HUES64 (cell line): ENCODE data around the gene ZNF217.
"Not testable (repeated sequence)": the region's sequence is repeated elsewhere in the genome, so short reads cannot be mapped to it uniquely, and the experiment has no call there.

Experiments
- H3K27ac ChIP-seq: 2 replicates; pipeline ENCODE4 v1.7.0; 2013; ENCODE audit warnings: low read depth, low read length, inconsistent platforms
- H3K27me3 ChIP-seq: 2 replicates; pipeline ENCODE4 v1.6.1; 2013; ENCODE audit warnings: mild to moderate bottlenecking, low read length; ENCODE audit not compliant: insufficient read depth
- H3K36me3 ChIP-seq: 2 replicates; pipeline ENCODE4 v1.6.1; 2013; ENCODE audit warnings: mild to moderate bottlenecking, low read length; ENCODE audit not compliant: insufficient read depth
- H3K4me1 ChIP-seq: 2 replicates; pipeline ENCODE4 v1.6.1; 2013; ENCODE audit warnings: mild to moderate bottlenecking, low read length, moderate library complexity; ENCODE audit not compliant: insufficient read depth
- H3K4me3 ChIP-seq: 2 replicates; pipeline ENCODE4 v1.5.1; 2013; ENCODE audit warnings: mild to moderate bottlenecking, low read length, moderate library complexity
- H3K9ac ChIP-seq: 2 replicates; pipeline ENCODE4 v1.6.1; 2013; ENCODE audit warnings: mild to moderate bottlenecking, low read depth, low read length
- H3K9me3 ChIP-seq: 2 replicates; pipeline ENCODE4 v1.6.1; 2013; ENCODE audit warnings: low read depth, low read length; ENCODE audit not compliant: insufficient read depth
- WGBS: fragments of 150-250, 120-280 bp; methylation state at CpG from one replicate; pipeline ENCODE4 v1.1.7; 2013; ENCODE audit warnings: missing lambda C conversion rate; 5-methylcytosine and 5-hydroxymethylcytosine counted together

The ZNF217 gene

GRCh38 chr20:53618490-53619000 is 24.9 kb upstream of the ZNF217 start:
- H3K4me1 ChIP-seq: peaks cover 27% of the 10 kb centered on the region
- H3K9ac ChIP-seq: not testable (repeated sequence)

GRCh38 chr20:53617791-53618489 is 24.3 kb upstream of the ZNF217 start:
- Histone ChIP-seq H3K36me3 (no peaks in the 10 kb centered on the region), H3K9ac (no peak overlapping the region), H3K4me1 (peaks cover 26% of the 10 kb centered on the region), H3K4me3 (no peak overlapping the region), H3K27me3 (no peaks in the 10 kb centered on the region), H3K9me3 (no peaks in the 10 kb centered on the region), H3K27ac (no peak overlapping the region)
- 90% methylated on average over 10 of the region's 10 CpGs for WGBS

More at GRCh38 chr20:53618490-53619000, 24.9 kb upstream of the ZNF217 start:
- H3K27ac ChIP-seq, H3K4me3 ChIP-seq, H3K36me3 ChIP-seq, H3K9me3 ChIP-seq, H3K27me3 ChIP-seq: not testable (repeated sequence)
- WGBS: 95% methylated on average over 11 of the region's 12 CpGs

DNA sequence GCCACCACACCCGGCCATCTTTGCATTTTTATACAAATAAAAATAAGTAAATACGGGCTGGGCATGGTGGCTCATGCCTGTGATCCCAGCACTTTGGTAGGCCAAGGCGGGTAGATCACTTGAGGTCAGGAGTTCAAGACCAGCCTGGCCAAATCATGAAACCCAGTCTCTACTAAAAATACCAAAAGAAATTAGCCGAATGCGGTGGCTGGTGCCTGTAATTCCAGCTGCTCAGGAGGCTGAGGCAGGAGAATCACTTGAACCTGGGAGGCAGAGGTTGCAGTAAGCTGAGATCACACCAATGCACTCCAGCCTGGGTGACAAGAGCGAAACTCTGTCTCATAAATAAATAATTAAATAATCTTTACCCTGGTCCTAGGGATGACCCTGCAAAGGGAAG is 22.9 kb upstream of the ZNF217 start:
- H3K9ac ChIP-seq, H3K4me3 ChIP-seq, H3K27ac ChIP-seq, H3K27me3 ChIP-seq, H3K36me3 ChIP-seq, H3K9me3 ChIP-seq: not testable (repeated sequence)
- 95% methylated on average over 5 of the region's 6 CpGs for WGBS
- peaks cover 16% of the 10 kb centered on the region for H3K4me1 ChIP-seq

GRCh38 chr20:53613748-53614147 is 20.1 kb upstream of the ZNF217 start:
- Histone ChIP-seq H3K36me3 (no peaks in the 10 kb centered on the region), H3K4me1 (peaks cover 38% of the 10 kb centered on the region), H3K4me3 (no peak overlapping the region), H3K27me3 (no peaks in the 10 kb centered on the region), H3K9ac (no peak overlapping the region), H3K27ac (peak overlapping the region; percentile 53), H3K9me3 (no peaks in the 10 kb centered on the region)

- not testable (repeated sequence) for H3K36me3 ChIP-seq, H3K27ac ChIP-seq, H3K4me3 ChIP-seq, H3K9me3 ChIP-seq, H3K9ac ChIP-seq, H3K27me3 ChIP-seq
- H3K4me1 ChIP-seq: peaks cover 41% of the 10 kb centered on the region
- WGBS: 92% methylated on average over 8 of the region's 8 CpGs
These were observed 18.6 kb upstream of the ZNF217 start for GRCh38 chr20:53612289-53612688.

DNA sequence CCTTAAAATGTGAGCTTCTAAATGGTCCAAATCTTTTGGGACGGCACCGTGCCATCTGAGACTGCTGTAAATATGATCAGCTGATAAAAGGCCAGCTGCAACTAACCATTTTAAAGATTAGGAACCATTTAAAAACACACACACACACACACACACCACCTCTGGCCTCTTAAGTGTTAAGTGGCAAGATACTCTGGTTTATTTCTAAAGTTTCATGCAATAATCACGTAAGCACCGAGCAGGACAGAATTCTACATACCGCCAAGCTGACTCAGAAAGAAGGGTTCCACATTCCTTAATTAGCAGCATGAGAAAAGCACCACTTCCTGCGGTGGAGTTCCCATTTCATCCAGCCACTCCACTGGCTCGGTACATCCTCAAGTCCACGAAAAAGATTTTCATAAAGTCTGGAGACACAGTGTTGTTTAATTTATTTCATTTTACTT is 17.8 kb upstream of the ZNF217 start:
- Histone ChIP-seq H3K9me3 (no peaks in the 10 kb centered on the region), H3K9ac (no peak overlapping the region), H3K4me3 (no peak overlapping the region), H3K27me3 (no peaks in the 10 kb centered on the region), H3K36me3 (no peaks in the 10 kb centered on the region), H3K27ac (peak overlapping the region; percentile 47; the same call in 1 of the 2 replicates), H3K4me1 (peaks cover 41% of the 10 kb centered on the region)
- WGBS: 47% methylated on average over 6 of the region's 8 CpGs

- peaks cover 41% of the 10 kb centered on the region for H3K4me1 ChIP-seq
- H3K9me3 ChIP-seq: no peaks in the 10 kb centered on the region
- H3K36me3 ChIP-seq: no peaks in the 10 kb centered on the region
- H3K27ac ChIP-seq: peak overlapping the region; percentile 51
- peak overlapping the region; percentile 11; the same call in 1 of the 2 replicates for H3K4me3 ChIP-seq
- H3K27me3 ChIP-seq: no peaks in the 10 kb centered on the region
- 29% methylated on average over 9 of the region's 15 CpGs for WGBS
- peak overlapping the region; percentile 28; the same call in 1 of the 2 replicates for H3K9ac ChIP-seq
These were observed 16.1 kb upstream of the ZNF217 start for GRCh38 chr20:53609491-53610445.

DNA sequence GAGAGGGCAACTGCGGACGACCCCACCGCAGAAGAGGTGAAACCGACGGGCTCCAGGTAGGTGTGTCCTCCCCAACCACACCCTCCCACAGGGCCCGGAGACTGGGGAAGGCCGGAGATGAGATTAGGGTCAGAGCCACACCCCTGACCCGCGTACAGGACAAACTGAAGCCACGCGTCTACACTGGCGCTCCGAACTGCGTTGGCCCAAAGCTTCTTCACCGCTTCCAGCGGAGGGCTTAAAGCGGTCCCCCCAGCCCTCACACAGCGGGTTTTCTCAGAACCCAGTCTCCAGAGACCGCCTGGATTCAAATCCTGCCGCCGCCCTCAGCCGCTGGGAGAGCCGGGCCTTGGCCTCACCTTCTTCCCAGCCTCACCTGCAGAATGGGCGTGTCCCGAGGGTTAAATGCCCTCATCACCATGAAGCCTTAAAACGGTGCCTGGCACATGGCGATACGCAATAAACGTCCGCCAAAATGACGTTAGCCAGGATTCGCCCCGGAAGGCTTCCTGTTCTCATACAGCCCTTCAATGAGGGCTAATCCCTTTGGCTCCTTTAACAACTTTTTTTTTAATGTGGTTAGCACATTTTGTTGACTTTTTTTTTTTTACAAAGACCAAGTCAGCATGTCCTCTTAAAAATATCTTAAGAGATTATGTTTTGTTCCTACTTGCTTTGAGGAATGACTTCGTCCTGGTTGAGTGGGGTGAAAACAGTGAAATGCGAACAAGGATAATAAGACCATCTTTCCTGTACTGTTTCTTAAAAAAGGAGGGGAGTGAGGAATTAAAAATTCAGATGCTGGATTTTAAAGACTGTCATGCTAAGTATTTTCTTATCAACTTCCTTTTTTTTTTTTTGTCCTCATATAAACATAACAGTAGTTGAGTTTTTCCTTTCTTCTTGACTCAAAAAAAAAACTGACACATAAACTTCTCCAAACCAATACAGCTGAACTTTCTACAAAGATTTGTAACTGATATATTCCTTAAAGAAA is 15.1 kb upstream of the ZNF217 start:
- WGBS: 89% methylated on average over 35 of the region's 35 CpGs
- H3K27ac ChIP-seq: peak overlapping the region; percentile 51
- no peaks in the 10 kb centered on the region for H3K27me3 ChIP-seq
- no peaks in the 10 kb centered on the region for H3K9me3 ChIP-seq
- no peak overlapping the region; the same call in 1 of the 2 replicates for H3K4me3 ChIP-seq
- H3K36me3 ChIP-seq: no peaks in the 10 kb centered on the region
- H3K4me1 ChIP-seq: peaks cover 39% of the 10 kb centered on the region
- peak overlapping the region; percentile 28; the same call in 1 of the 2 replicates for H3K9ac ChIP-seq

DNA sequence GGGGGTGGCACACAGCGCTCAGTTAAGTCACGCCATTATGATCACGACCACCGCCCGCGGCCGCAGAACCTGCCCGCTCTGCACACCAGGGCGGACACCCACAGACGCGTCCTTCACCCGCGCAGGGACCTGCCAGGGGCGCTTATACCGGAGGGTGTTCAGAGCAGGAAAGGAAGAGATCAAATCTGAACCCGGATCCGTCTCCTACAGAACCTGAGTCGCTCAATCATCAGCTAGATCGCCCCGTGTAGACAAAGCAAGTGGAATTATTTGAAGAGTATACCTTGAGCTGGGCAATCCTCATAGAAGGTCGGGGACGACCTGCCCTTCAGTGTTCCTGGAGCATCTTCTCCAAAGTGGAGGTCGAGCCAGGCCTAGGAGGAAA is 14.4 kb upstream of the ZNF217 start:
- peaks cover 32% of the 10 kb centered on the region for H3K4me1 ChIP-seq

GRCh38 chr20:53606364-53606985 is 12.8 kb upstream of the ZNF217 start:
- H3K9ac ChIP-seq: no peak overlapping the region
- H3K9me3 ChIP-seq: no peaks in the 10 kb centered on the region
- no peaks in the 10 kb centered on the region for H3K36me3 ChIP-seq
- no peak overlapping the region for H3K4me3 ChIP-seq
- H3K27ac ChIP-seq: no peak overlapping the region
- H3K4me1 ChIP-seq: peaks cover 27% of the 10 kb centered on the region
- no peaks in the 10 kb centered on the region for H3K27me3 ChIP-seq
- 92% methylated on average over 8 of the region's 8 CpGs for WGBS

More for the DNA sequence above, 14.4 kb upstream of the ZNF217 start:
- Histone ChIP-seq H3K9ac (no peak overlapping the region), H3K36me3 (no peaks in the 10 kb centered on the region), H3K27me3 (no peaks in the 10 kb centered on the region), H3K4me3 (no peak overlapping the region), H3K27ac (no peak overlapping the region), H3K9me3 (no peaks in the 10 kb centered on the region)
- 97% methylated on average over 23 of the region's 23 CpGs for WGBS
